Liver (tissue), 3 donors: ENCODE data around the gene STK39.

ENCODE experiments used
- CTCF ChIP-seq: fragments of 150-350 bp; IDR thresholded peaks from 2 replicates; pipeline ENCODE4 v1.5.1; 2017; ENCODE audit warnings: improper control_type of control experiment, low read depth, low read length; ENCODE audit not compliant: missing input control
- JUND ChIP-seq, 2 donors: IDR thresholded peaks; 2 replicates each; pipeline ENCODE4 v1.6.1; 2016; ENCODE audit warnings: antibody characterized with exemption in 2 of 2
- RAD21 ChIP-seq, 2 donors: IDR thresholded peaks; 2 replicates each; pipeline ENCODE4 v1.6.1; 2016; ENCODE audit warnings: antibody characterized with exemption in 2 of 2, mild to moderate bottlenecking in 2 of 2
- RXRA ChIP-seq, 2 donors: IDR thresholded peaks; 2 replicates each; pipeline ENCODE4 v1.6.1; 2017 to 2018; ENCODE audit warnings: antibody characterized with exemption in 2 of 2, mild to moderate bottlenecking in 1 of 2
- TAF1 ChIP-seq: conservative IDR thresholded peaks from 2 replicates; pipeline ENCODE4 v1.6.1; 2016; ENCODE audit warnings: antibody characterized with exemption, mild to moderate bottlenecking
- donor health status: healthy.
- donor health status: healthy.

GRCh38 chr2:168035458-168035857, 211.9 kb downstream of the STK39 start:
- no peak for TF ChIP-seq TAF1
- no peak for TF ChIP-seq CTCF
- TF ChIP-seq RAD21 (IDR thresholded peaks at IDR 0.05) = no peak
- TF ChIP-seq RXRA (IDR thresholded peaks at IDR 0.05) = no peak
- TF ChIP-seq JUND (IDR thresholded peaks at IDR 0.05) = no peak
